Vagina (tissue), 2 donors: Measurements from ENCODE around the gene ASTN2.

Experiments
- POLR2A ChIP-seq, 2 donors: fragments of 450-650 bp; IDR thresholded peaks; one replicate each; pipeline ENCODE4 v1.6.1; 2017; ENCODE audit warnings: antibody characterized with exemption in 2 of 2, mild to moderate bottlenecking in 2 of 2, moderate library complexity in 2 of 2
- POLR2AphosphoS5 ChIP-seq, 2 donors: sonication (generic); formaldehyde crosslinking; IDR thresholded peaks; one replicate each; pipeline ENCODE4 v1.9.0; 2017; ENCODE audit warnings: antibody characterized with exemption in 2 of 2, mild to moderate bottlenecking in 2 of 2, low read depth in 1 of 2; ENCODE audit not compliant: insufficient read depth in 1 of 2
- TF ChIP-seq, protein P1 (sequence below), 3 experiments: fragments of 450-650 bp in 2 of 3; fragments of 200-600 bp in 1 of 3; sonication (generic) in 1 of 3; IDR thresholded peaks; one replicate each; pipeline ENCODE4 v1.5.1; 2017 to 2019; ENCODE audit warnings: antibody characterized with exemption in 3 of 3, mild to moderate bottlenecking in 2 of 3, moderate library complexity in 2 of 3

DNA sequence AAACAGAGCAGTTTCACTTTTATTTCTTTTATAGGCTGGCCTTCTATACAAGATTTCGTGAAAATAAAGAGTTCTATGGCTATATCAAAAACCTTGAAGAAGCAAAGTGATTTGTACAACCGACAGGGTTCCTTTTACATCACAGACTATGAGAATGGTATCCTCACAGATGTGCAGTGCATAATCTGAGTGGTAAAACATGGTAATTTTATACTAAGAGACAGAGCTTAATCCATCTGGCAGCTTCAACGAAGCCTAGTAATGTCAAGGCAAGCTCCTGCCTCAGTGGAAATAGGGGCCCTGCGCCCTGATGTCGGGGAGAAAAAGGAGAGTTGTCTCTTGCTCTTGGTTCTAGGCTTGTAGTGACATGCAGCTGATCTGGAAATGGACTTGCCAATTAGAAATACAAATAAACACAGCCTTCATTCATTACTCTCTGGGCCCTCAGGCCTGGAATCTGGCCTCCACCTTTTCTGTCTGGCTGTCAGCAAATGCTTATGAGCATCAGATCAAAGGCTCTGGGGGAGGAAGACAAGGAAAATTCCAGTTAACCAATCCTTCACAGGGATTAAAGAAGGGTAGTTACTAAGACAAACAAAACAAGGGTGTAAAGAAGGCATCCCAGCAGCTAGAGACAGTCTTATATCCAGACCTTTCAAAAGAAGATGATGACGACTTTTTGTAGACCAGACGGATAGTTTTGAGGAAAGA, 761.4 kb downstream of the ASTN2 start:
- TF ChIP-seq, protein P1, sequence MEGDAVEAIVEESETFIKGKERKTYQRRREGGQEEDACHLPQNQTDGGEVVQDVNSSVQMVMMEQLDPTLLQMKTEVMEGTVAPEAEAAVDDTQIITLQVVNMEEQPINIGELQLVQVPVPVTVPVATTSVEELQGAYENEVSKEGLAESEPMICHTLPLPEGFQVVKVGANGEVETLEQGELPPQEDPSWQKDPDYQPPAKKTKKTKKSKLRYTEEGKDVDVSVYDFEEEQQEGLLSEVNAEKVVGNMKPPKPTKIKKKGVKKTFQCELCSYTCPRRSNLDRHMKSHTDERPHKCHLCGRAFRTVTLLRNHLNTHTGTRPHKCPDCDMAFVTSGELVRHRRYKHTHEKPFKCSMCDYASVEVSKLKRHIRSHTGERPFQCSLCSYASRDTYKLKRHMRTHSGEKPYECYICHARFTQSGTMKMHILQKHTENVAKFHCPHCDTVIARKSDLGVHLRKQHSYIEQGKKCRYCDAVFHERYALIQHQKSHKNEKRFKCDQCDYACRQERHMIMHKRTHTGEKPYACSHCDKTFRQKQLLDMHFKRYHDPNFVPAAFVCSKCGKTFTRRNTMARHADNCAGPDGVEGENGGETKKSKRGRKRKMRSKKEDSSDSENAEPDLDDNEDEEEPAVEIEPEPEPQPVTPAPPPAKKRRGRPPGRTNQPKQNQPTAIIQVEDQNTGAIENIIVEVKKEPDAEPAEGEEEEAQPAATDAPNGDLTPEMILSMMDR (IDR thresholded peaks at IDR 0.05) = no peak
- TF ChIP-seq POLR2A (IDR thresholded peaks at IDR 0.05) (no peak), POLR2AphosphoS5 (IDR thresholded peaks at IDR 0.05; ENCODE audit: insufficient read depth in 1 of 2, low read depth in 1 of 2) (no peak)
